KMS-11 (cell line): ENCODE data around the gene UCK2.

Experiments used
- H2AFZ ChIP-seq: fragments of 200-600 bp; sonication (generic); 2 replicates; pipeline ENCODE4 v1.6.1; 2016; ENCODE audit warnings: antibody characterized with exemption, mixed run types, low read depth
- H3K27ac ChIP-seq: fragments of 200-600 bp; sonication (generic); 2 replicates; pipeline ENCODE4 v1.6.1; 2016; ENCODE audit warnings: mild to moderate bottlenecking, mixed run types
- H3K27me3 ChIP-seq: fragments of 200-600 bp; sonication (generic); 2 replicates; pipeline ENCODE4 v1.6.1; 2017; ENCODE audit warnings: mild to moderate bottlenecking, low read depth, mixed run types, moderate library complexity; ENCODE audit not compliant: insufficient read depth
- H3K36me3 ChIP-seq: fragments of 200-600 bp; sonication (generic); 2 replicates; pipeline ENCODE4 v1.6.1; 2017; ENCODE audit warnings: mild to moderate bottlenecking, mixed run types; ENCODE audit not compliant: insufficient read depth
- H3K4me1 ChIP-seq: fragments of 200-600 bp; sonication (generic); 2 replicates; pipeline ENCODE4 v1.6.1; 2016; ENCODE audit warnings: mild to moderate bottlenecking, low read depth, mixed run types; ENCODE audit not compliant: poor library complexity, severe bottlenecking
- H3K4me2 ChIP-seq: fragments of 200-600 bp; sonication (generic); 2 replicates; pipeline ENCODE4 v1.7.0; 2016; ENCODE audit warnings: mild to moderate bottlenecking, mixed run types
- H3K4me3 ChIP-seq: fragments of 200-600 bp; sonication (generic); IDR thresholded peaks from 2 replicates; pipeline ENCODE4 v1.6.1; 2017; ENCODE audit warnings: low read depth, low read length, mixed read lengths; ENCODE audit not compliant: insufficient read depth
- H3K79me2 ChIP-seq: fragments of 200-600 bp; sonication (generic); 2 replicates; pipeline ENCODE4 v1.6.1; 2016; ENCODE audit warnings: low read depth, mixed run types; ENCODE audit not compliant: insufficient read depth
- H3K9ac ChIP-seq: fragments of 200-600 bp; sonication (generic); 2 replicates; pipeline ENCODE4 v1.6.1; 2016; ENCODE audit warnings: mild to moderate bottlenecking, mixed run types
- H4K20me1 ChIP-seq: fragments of 200-600 bp; sonication (generic); 2 replicates; pipeline ENCODE4 v1.6.1; 2016; ENCODE audit warnings: mild to moderate bottlenecking, mixed run types; ENCODE audit not compliant: insufficient read depth
- TF ChIP-seq, protein P1 (sequence below): fragments of 200-600 bp; sonication (generic); conservative IDR thresholded peaks from 2 replicates; pipeline ENCODE4 v1.6.1; 2017; ENCODE audit warnings: low read depth, mild to moderate bottlenecking, antibody characterized with exemption, low read length, moderate library complexity, mixed read lengths

The UCK2 gene

DNA sequence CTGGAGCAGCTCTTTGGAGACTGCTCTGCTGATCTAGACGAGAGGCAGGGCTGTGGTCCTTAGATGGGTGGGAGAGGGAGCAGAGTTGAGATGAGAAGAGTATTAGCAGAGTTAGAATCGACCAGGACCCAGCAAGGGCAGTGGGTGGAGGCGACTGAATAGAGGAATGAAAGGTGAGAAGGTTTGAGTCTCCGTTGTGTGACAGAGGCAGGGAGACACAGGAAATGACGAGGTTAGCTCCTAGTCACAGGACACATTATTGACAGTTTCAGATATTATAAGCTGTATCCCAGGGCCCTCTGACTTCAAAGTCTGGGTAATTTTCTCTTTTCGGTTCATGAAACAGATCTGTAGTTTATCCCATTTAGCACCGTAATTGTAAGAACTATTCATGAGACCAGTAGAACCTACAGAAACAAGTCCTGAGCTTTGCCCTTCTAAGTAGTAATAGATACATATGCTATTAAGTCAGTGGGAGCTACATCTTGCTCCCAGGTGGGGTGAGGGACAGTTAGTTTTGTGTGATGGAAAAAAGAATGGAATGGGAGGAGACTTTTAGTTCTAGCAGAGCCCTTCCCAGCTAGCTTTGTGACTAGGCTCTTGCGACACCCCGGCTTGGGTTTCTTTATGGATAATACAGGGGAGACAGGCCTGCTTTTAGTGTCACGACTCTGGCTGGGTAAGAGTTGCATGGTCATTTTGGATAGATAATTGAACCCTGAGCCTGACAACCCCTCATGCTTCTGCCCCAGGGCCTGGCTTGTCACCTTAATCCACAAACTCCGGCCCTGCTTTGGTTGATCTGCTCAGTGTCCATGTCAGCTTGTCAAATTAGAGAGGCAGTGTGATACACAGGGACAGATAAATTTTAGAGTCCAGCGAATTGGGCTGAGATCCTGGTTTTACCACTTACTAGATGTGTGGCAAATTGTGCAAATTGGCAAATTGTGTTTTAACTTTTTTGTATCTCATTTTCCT lies 70.2 kb downstream of the UCK2 start:
- Histone ChIP-seq H3K27me3 (no peaks in the 10 kb centered on the region), H3K4me3 (no peak overlapping the region), H3K36me3 (peaks cover 4% of the 10 kb centered on the region; the same call in 1 of the 2 replicates), H3K9ac (no peak overlapping the region), H3K4me2 (no peak overlapping the region), H2AFZ (no peak overlapping the region), H4K20me1 (peaks cover 4% of the 10 kb centered on the region; the same call in 1 of the 2 replicates), H3K27ac (no peak overlapping the region), H3K79me2 (peaks cover 6% of the 10 kb centered on the region; the same call in 1 of the 2 replicates), H3K4me1 (no peaks in the 10 kb centered on the region)
- TF ChIP-seq, protein P1, sequence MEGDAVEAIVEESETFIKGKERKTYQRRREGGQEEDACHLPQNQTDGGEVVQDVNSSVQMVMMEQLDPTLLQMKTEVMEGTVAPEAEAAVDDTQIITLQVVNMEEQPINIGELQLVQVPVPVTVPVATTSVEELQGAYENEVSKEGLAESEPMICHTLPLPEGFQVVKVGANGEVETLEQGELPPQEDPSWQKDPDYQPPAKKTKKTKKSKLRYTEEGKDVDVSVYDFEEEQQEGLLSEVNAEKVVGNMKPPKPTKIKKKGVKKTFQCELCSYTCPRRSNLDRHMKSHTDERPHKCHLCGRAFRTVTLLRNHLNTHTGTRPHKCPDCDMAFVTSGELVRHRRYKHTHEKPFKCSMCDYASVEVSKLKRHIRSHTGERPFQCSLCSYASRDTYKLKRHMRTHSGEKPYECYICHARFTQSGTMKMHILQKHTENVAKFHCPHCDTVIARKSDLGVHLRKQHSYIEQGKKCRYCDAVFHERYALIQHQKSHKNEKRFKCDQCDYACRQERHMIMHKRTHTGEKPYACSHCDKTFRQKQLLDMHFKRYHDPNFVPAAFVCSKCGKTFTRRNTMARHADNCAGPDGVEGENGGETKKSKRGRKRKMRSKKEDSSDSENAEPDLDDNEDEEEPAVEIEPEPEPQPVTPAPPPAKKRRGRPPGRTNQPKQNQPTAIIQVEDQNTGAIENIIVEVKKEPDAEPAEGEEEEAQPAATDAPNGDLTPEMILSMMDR = no peak

DNA sequence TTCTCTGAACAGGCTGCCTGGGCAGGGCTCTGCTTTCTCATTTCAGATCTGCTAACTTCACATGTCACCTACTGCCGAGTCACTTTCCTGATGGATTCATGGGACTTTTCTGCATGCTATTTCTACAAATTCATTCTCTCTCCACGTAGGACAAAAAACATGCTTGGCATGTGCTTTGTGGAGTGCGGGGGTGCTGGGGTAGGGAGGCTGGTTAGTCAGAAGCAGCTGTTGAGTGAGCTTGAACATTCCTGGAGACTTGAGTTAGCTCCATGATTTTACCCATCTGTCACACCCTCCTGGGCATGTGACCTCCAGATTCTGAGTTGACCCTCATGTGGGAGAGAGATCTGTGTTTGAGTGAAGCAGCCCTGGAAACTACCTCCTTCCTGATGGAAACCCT lies 71.4 kb downstream of the UCK2 start:
- no peak overlapping the region for H3K4me3 ChIP-seq
- H2AFZ ChIP-seq = no peak overlapping the region
- H3K4me2 ChIP-seq = no peak overlapping the region
- H3K27me3 ChIP-seq = no peaks in the 10 kb centered on the region
- TF ChIP-seq, protein P1 = no peak
- no peak overlapping the region for H3K9ac ChIP-seq
- H3K36me3 ChIP-seq = peaks cover 4% of the 10 kb centered on the region; the same call in 1 of the 2 replicates
- H4K20me1 ChIP-seq = peaks cover 4% of the 10 kb centered on the region; the same call in 1 of the 2 replicates
- H3K27ac ChIP-seq = no peak overlapping the region
- peaks cover 13% of the 10 kb centered on the region; the same call in 1 of the 2 replicates for H3K79me2 ChIP-seq
- H3K4me1 ChIP-seq = no peaks in the 10 kb centered on the region

DNA sequence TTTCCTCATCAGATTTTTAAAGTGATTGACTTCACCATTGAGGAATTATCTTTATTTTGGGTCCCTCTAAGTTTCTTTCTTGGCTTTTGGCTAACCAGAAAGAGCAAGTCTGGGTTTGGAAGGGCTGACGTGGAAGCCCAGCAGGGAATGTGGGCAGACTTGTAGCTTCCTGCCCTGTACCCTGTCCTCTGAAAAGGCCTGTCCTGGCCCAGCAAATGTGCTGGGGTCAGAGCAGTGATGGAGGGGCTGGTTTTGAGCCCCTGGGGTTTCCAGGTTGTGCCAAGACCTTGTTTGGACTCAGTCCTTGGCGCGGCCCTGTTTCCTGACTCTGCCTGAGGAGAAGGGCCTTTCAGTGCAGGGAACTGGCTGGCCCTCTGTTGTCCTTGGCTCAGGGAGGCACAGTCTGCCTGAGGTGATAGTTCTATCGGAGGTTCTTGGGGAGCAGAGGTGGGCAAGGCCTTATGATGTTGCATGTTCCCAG lies 72.1 kb downstream of the UCK2 start:
- H3K27me3 ChIP-seq = no peaks in the 10 kb centered on the region
- H3K4me3 ChIP-seq = no peak overlapping the region
- H3K9ac ChIP-seq = no peak overlapping the region
- H3K27ac ChIP-seq = no peak overlapping the region
- no peak overlapping the region for H3K4me2 ChIP-seq
- no peak overlapping the region for H2AFZ ChIP-seq
- no peaks in the 10 kb centered on the region for H3K4me1 ChIP-seq
- TF ChIP-seq, protein P1 = no peak
- peaks cover 13% of the 10 kb centered on the region; the same call in 1 of the 2 replicates for H3K79me2 ChIP-seq
- H4K20me1 ChIP-seq = peaks cover 4% of the 10 kb centered on the region; the same call in 1 of the 2 replicates
- H3K36me3 ChIP-seq = peaks cover 4% of the 10 kb centered on the region; the same call in 1 of the 2 replicates

DNA sequence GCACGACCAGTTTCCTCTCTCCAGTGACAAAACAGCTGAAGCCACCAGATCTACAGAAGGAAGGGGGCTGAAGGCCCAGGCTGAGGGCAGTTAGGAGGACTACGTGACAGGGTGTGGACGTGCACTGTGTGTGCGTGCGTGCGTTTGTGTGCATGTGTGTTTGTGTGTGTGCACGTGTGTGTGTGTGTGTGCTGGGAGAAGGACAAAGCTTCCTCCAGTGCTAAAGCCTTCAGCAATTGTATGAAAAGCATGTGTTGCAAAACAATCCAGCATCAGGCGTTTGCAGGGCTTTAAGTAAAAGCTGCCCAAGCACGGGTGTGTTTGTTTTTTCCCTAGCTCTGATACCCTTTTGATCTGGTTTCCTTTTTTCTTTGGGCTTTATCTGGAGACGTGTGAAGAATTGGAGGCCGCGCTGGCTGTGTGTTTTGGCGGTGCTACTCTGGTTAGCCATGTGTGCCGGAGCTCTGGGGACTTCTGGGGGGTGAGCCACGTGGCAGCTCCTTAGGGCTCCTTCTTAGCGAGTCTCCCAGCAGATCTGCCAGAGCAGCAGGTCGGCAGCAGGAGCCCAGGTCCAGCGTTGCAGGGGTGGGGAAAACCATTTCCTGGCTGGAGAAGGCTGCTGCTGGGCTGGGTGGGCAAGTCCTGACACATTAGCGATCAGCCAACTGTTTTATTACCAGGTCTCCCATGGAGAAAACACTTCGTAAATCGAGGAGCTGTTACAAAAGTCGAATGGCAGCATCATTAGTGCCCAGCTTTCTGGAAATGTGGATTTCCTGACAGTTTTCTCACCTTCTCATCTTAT lies 73.4 kb downstream of the UCK2 start:
- H3K4me1 ChIP-seq = no peaks in the 10 kb centered on the region
- TF ChIP-seq, protein P1 = no peak
- peaks cover 4% of the 10 kb centered on the region; the same call in 1 of the 2 replicates for H3K36me3 ChIP-seq
- H3K4me3 ChIP-seq = no peak overlapping the region
- no peak overlapping the region for H3K4me2 ChIP-seq
- peaks cover 13% of the 10 kb centered on the region; the same call in 1 of the 2 replicates for H3K79me2 ChIP-seq
- no peak overlapping the region for H2AFZ ChIP-seq
- H3K27ac ChIP-seq = no peak overlapping the region
- H3K27me3 ChIP-seq = no peaks in the 10 kb centered on the region
- H3K9ac ChIP-seq = no peak overlapping the region
- H4K20me1 ChIP-seq = peaks cover 4% of the 10 kb centered on the region; the same call in 1 of the 2 replicates
